Ramos (cell line): ENCODE measurements around the gene AMPH.

Experiments used
- in situ Hi-C: fragments of 300-500 bp; cut with MboI; formaldehyde crosslinking; loops from one replicate; pipeline ENCODE4 v1.14.3; 2022; ENCODE audit warnings: low sequenced_read_pairs; ENCODE audit not compliant: unreplicated experiment

The AMPH gene

GRCh38 chr7:38630720-38631673, at the start of gene AMPH:
Gene AMPH (minus strand): TSS chr7:38631373. CDS start chr7:38631351, 22 bp downstream.
- in situ Hi-C loops, result no loop called here

GRCh38 chr7:38679419-38679818, 48.2 kb upstream of the AMPH start:
- in situ Hi-C loops, result no loop called here

GRCh38 chr7:38678698-38679054, 47.5 kb upstream of the AMPH start:
- in situ Hi-C loops, result no loop called here

GRCh38 chr7:38677981-38678697, 47.0 kb upstream of the AMPH start:
- in situ Hi-C loops, result no loop called here

GRCh38 chr7:38675494-38676106, 44.4 kb upstream of the AMPH start:
- in situ Hi-C loops, result no loop called here

GRCh38 chr7:38674513-38674912, 43.3 kb upstream of the AMPH start:
- in situ Hi-C loops, result no loop called here

GRCh38 chr7:38673795-38674194, 42.6 kb upstream of the AMPH start:
- in situ Hi-C loops, result no loop called here

- in situ Hi-C loops, result no loop called here
Observed at GRCh38 chr7:38671911-38672905, 41.0 kb upstream of the AMPH start.

GRCh38 chr7:38669965-38670520, 38.9 kb upstream of the AMPH start:
- in situ Hi-C loops, result no loop called here

GRCh38 chr7:38664972-38665371, 33.8 kb upstream of the AMPH start:
- in situ Hi-C loops, result no loop called here

GRCh38 chr7:38660427-38661099, 29.4 kb upstream of the AMPH start:
- in situ Hi-C loops, result no loop called here

GRCh38 chr7:38659931-38660330, 28.8 kb upstream of the AMPH start:
- in situ Hi-C loops, result loop anchor here (5.0 kb wide), 1 partner anchor 258 kb away; no protein-coding TSS in a partner anchor

GRCh38 chr7:38658921-38659320, 27.7 kb upstream of the AMPH start:
- in situ Hi-C loops, result loop anchor here (5.0 kb wide), 1 partner anchor 257 kb away; no protein-coding TSS in a partner anchor

GRCh38 chr7:38656968-38657367, 25.8 kb upstream of the AMPH start:
- in situ Hi-C loops, result loop anchor here (5.0 kb wide), 1 partner anchor 255 kb away; no protein-coding TSS in a partner anchor

- in situ Hi-C loops, result loop anchor here (5.0 kb wide), 1 partner anchor 254 kb away; no protein-coding TSS in a partner anchor
Observed at GRCh38 chr7:38655833-38656774, 24.9 kb upstream of the AMPH start.

- in situ Hi-C loops, result no loop called here
Observed at GRCh38 chr7:38637957-38638356, 6.8 kb upstream of the AMPH start.

GRCh38 chr7:38632411-38632810, 1.2 kb upstream of the AMPH start:
- in situ Hi-C loops, result no loop called here
